HG02970 (cell line): Measurements from ENCODE around the gene AGMO.

Source experiments
- ATAC-seq: cut with Tn5 transposase; IDR thresholded peaks from one replicate; pipeline ENCODE4 v1.9.1; 2021; ENCODE audit warnings: mild to moderate bottlenecking, moderate library complexity, moderate number of reproducible peaks; ENCODE audit not compliant: unreplicated experiment, low FRiP score

AGMO gene

DNA sequence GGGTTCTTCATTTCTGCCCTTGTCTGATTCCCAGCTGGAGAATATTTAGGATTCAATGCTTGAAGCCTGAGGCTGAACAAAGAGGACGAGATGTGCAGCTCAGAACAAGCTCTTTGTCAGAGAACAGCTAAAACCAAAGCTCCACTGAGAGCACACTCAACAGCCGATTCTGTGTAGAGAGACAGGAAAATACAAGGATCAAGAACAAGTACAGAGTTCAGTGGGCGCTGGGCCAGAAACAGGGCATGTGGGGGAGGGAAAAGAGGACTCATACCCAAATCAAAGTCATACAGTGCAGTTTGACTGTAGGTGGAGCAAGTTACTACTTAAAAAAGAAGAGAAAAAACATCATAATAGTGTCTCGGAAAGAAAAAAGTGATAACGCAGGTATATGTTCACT, at the start of gene AGMO:
Gene AGMO, minus strand, starts transcription at position 181 of the 400 bp plus-strand sequence.
- ATAC-seq, result no peak

DNA sequence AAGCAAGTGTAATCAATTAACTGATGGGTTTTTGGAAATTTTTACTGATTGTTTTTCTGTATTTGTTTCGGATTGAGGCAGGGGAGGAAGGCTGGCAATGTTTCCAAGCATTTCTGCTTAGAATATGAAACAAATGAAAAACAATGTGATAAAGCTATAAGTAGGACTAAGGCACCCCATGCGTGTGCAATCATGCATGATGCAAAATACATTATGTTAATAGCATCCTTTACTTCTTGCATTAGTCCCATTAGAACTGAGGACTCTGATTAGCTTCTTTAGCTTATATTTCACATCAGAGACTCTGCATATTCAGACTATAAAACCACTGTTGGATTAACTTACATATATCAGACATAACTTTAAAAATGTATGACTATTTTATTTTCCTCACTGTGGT, 48.7 kb upstream of the AGMO start:
- no peak for ATAC-seq

DNA sequence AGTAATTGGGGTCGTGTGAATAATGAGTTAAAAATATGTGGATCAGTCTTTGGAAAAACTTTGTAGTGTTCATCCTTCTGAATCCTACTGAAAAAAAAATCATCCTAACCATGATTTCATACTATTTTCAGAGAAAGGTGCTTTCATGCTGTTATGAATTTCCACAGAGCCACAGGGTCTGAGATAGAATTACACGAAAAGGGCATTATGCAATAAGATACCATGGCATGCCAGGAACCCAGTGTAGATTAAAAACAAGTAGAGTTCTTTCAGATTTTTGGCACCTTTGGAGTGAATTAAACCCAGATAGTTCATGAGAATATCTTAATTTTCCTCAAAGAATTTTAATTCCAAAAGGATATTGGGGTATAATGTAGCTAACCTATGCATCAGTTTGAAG, 47.5 kb upstream of the AGMO start:
- ATAC-seq, result no peak

DNA sequence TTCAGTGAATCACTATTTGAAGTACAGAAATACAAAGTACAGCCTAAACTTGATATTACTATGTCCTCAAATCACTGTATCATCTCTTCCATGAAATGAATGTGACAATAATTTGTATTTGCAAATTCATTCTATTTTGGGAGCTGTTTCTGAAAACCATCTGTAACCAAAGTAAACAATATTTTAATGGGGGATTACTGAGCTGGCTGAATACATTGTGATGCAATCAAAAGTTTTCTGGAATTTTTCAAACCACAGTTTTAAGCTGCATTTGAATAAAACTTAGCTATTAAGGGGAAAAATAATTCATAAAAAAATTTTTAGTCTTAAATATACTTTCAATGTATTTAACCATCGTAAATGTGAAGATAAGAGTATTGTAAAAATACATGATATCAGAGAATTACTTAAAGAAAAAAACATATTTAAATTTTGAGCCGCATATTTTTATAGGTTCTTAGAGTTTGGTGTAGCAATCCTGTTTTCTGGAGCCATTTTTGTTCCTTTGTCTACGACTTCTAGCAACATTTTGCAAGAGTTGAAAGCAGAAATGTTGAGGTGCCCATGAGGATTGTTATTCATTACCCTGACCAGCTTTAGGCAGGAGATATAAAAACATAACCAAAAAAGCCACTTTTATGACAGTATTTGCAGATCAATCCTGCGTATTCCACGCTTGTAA, 45.9 kb upstream of the AGMO start:
- ATAC-seq, result no peak

DNA sequence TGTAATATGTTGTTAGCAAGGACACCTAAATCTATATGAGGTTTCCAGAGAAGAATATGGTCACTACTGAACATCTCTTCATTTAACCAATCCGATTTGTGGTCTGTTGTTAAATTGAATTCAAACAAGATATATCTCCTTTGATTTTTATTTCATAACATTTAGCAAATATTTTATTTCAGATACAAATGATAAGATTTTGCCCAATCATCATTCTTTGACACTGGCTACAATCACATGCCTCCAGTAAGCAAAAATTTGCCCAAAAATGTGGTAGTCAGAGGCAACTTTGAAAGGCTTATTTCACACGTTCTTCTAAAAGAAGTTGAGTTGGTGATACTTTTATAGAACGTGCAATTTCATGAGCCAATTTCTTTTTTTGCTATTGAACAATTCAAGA, 44.7 kb upstream of the AGMO start:
- no peak for ATAC-seq

DNA sequence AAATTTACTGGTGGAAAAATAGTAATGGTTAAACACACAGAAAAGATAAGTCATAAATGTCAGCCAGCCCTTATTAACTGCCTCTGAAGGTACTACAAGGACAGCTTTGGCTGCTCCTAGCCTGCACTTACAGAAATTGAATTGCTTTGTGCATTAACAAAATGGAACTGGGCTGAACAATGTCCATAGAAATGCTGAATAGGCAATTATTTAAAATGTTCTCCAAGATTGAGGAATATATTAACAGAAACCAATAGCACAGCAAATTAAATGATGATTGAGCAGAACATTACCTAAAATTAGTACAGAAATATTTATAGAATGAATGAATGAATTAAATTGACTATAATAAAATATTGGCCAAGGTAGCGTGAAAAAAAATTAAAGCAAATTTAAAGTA, 42.4 kb upstream of the AGMO start:
- no peak for ATAC-seq

DNA sequence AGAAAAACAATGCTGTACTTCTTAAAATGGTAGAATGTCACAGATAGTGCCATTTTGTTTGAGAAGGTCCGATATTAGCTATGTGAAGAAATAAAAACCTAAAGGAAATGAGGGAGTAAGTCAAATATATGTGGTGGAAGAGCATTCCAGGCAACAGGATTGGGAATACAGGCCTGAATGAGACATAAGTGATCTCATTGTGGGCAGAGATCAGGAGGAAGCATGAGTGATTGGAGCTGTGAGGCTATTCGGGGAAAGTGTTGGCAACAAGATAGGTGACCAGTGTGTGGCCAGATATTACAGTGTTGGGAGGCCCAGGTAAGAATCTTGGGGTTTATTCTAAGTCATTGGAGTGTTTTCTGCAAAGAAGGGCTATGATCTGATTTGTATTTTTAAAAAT, 41.3 kb upstream of the AGMO start:
- no peak for ATAC-seq

DNA sequence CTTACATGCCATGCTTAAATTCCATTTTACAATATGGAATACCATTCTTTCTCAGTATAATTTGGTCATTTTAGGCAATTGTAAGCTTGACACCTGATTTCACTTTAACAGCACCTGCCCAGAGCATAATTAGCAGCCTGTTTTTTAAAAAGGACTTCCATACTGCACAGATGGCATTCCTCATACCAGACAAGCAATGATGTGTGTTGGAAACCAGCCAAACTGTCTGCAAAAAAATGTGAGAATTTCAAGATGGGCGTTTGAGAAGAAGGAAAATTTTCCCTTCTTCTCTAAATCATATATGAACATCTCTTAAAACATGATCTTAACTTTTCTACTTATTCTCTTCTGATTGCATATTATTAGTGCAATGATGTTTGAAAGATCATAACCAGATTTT, 40.4 kb upstream of the AGMO start:
- no peak for ATAC-seq

DNA sequence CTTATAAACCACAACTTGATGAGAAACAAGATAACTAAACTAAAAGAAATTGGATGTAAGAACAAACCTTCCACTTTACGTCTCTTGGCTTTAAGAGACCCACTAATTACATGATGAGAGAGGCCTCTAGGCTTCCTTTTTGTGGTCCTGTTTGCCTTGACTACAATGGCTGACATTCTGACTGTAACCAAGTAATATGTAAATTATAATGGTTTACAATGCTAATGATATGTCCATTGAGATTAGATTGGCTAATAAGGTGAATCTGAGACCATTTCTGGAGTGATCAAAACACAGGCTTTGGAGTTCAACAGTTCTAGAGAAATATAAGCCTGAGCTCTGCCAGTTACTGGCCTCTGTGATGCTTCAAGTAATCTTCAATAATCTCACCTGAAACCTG, 39.4 kb upstream of the AGMO start:
- no peak for ATAC-seq

DNA sequence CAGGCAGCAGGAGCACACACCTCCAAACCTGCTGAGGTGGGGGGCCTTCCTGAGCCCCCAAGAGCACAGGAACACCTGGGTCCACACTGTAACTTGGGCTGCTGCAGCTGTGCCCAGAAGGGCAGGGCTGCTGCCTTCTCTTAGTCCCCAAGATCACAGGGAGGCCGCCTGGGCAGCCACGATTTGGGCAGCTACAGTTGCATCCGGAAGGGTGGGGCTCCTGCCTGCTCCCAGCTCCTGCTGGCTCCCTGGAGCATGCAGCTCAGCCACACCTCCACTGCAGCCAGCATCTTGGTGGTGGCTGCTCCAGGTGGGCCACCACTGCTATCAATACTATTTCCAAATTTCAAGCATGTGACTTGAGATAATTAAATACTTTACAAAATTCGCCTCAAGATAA, 38.5 kb upstream of the AGMO start:
- ATAC-seq, result no peak

DNA sequence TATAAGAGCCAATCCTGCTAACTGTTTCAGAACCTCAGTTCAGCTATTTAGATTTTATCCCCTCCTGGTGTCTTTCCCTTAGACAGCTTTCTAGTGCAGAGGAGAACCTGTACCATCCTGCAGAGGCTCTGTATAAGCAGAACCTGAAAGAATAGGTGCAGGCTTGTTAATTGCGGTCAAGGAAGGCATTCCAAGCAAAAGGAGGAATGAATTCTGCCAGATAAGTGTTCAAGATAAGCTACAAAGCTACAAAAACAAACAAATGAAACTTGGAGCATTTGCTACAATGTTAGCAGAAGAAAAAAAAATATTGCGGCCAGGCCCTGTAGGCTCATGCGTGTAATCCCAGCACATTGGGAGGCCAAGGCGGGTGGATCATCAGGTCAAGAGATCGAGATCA, 32.6 kb upstream of the AGMO start:
- ATAC-seq, result no peak

DNA sequence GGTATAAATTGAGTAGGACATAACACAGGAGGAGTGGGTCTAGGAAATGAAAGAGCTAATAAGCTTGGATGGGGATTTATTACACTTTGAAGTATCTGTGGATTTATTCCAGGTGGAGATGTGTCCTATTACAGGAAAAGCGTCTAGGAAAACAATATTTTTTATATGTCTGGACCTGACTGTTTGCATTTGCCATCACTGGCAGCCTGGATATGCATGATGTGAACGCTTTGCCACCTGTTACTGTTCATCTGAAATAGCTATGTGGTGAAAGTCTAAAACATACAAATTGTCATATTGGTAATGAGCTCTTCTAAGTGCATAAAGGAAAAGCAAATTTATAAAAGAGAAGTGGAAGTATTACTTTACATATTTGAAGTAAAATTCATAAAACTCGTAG, 31.6 kb upstream of the AGMO start:
- ATAC-seq, result no peak

DNA sequence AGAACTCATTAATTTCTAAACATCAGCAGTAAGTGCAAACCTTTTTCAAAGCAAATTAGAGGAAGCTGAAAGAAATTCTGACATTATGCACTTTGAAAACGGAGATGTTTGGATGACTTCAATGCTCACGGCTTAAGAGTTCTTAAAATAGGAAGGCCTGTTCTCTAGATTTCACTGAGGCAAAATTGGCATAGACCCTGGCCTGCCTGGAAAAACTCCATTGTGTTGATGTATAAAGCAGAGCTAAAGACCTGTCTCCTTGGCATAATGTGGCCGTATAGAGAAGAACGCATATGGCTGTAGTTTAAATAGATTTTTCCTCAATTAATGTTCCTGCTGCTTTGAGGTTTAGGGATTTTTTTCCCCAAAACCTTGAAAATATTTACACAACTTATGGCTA, 24.5 kb upstream of the AGMO start:
- ATAC-seq, result no peak

DNA sequence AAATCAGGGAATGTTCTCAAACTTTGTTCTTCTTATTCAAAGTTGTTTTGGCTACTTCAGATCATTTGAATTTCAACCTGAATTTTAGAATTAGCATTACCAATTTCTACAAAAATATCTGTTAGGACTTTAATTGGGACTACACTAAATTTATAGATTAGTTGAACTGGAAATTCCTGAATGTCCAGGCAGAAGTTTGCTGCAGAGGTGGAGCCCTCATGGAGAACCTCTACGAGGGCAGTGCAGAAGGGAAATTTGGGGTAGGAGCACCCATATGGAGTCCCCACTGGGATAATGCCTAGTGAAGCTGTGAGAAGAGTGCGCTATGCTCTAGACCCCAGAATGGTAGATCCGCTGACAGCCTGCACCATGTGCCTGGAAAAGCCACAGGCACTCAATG, 22.8 kb upstream of the AGMO start:
- ATAC-seq, result no peak

DNA sequence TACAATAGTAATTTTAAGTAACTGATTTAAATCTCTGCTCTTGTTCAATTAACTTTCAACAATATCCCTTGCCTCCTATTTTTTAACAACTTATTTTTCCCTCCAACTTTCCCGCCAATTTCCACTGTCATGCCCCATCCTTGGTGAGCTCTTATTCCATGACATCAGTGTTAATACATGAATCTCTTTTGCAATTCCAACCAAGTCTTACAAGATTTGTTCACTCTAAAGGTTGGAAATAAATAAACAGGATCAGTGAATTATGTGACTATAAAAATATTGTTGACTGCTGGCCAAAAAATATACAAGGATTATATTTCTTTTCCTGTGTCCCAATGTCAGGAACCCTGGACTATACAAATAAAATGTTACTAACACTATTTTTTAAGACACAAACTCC, 21.0 kb upstream of the AGMO start:
- no peak for ATAC-seq

DNA sequence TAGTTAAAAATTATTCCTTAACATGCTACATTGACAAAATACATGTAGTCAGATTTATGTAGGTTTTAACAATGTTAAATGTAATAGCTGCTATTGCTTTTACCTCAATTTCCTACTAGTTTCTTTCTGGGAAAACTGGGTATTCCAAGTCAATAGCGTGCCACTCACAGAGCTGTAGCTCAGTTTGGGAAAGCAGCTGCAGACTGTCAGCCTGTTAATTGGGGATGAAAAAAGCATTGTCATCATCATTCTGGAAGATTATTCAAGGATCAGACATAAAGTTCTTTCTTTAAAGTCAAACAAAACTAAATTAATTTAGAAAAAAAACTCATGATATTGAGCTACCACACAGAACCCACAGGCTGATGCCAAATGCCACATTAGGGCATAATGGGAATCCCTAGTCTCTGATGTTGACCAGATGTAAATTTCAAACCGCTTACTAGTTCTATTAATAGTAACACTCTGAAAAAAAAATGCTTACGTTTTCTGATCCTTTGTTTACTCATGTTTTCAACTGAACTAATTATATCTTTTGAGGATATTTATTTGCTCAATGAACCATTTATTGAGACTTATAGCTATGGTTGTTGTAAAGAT, 19.6 kb upstream of the AGMO start:
- no peak for ATAC-seq

DNA sequence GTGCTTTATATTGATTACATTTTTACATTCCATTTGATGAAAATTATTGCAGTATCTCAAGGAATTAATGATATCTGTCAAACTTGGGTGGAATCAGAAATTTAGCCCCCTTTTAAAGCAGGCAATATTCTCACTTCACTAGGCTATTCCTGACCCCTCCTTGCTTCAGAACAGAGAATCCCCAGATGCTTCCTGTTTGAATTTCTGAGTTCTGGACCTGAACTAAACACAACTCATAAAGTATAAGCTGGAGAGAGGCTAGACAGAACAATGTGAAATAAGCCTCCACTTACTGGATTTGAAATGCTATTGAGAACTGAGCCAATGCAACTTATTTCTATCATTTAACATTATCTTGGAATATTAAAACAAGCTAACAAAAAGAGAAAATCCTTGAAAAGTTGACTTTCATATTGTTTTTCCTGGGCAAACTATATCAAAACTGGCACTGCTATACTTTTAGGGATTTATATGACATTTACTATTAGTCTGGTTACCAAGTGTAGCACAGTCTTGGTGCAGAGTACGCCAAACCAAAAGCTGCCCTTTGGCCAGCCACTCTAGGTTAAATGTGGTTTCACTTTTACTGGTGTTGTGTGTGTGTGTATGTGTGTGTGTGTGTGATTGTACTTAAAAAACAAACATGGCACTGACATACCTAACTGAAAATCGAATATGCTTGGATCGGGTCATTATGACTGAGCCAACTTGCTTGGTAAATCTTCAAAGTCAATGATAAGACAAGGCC, 19.0 kb upstream of the AGMO start:
- no peak for ATAC-seq

DNA sequence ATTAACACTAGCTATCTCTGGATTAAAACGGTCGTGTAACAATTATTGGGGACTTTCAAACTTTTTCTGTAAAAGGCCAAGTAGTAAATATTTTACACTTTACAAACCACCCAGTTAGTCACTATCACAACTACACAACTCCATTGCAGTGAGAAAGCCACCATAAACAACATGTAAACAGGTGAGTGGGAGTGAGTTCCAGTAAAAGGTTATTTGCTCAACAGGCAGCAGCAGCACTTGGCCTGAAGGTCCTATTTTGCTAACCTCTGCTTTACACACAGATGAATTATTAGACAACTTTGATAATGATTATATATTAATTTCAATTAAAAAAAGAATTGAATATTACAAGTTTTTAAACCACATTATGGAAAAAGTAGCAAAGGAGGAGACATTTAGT, 15.8 kb upstream of the AGMO start:
- ATAC-seq, result no peak

DNA sequence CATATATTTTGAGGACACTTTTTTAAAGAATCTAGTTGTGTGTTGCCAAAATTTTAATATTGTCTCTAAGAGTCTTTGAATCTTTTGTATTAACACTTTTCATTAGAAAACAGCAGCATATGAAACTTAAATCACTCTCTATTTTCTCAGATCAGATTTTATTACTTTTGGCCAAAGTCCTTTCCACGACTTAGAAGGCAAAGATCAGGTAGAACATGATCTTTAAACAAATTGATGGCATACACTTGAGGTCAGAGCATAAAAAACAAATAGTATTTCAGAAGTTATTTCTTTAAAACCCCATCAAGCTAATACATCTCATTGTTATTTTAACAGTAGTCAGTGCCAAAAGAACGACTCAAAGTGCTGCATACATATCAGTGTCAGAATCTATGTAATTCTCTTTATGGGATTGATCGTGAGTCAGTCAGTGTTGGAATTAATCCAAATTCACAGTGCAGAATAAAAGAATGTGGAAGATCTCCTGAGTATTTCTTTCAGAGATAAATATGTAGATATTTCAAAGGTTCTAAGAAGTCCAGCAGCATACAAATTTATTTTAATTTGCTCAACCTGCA, 9.6 kb upstream of the AGMO start:
- no peak for ATAC-seq

DNA sequence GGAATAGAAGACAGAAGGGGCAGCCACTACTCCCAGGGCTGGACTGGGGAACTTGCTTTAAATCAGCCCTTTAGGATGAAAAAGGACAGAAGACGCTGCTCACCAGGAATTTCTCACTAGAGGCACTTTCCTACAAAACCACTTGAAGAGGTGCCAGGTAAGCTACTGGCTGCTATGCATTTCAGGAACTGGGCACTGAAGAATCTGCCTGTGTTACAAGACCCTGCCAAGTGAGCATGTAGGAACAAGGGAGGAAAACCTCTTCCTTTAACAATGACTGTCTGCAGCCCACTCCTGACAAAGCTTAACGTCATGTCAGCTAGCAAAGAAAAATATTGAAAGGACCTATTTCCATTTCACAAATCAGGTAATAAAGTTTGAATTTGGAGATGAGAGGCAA, 5.8 kb upstream of the AGMO start:
- no peak for ATAC-seq

DNA sequence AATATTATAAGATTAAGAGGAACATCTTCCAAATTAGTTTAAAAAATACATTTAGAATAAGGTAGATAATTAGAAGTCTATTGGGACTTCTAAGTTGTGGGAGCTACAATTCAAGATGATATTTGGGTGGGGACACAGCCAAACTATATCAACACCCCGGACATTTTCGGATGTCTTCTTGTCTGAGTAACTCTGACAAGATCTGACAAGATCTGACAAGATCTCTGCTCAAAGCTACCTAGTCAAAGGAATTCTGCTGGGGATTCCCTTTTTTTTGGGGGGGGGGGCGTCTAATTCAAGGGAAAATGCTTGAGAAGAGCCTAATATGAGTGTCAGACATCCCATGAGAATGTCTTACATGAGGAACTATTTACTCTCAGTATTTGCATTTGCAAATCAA, 5.2 kb upstream of the AGMO start:
- no peak for ATAC-seq

DNA sequence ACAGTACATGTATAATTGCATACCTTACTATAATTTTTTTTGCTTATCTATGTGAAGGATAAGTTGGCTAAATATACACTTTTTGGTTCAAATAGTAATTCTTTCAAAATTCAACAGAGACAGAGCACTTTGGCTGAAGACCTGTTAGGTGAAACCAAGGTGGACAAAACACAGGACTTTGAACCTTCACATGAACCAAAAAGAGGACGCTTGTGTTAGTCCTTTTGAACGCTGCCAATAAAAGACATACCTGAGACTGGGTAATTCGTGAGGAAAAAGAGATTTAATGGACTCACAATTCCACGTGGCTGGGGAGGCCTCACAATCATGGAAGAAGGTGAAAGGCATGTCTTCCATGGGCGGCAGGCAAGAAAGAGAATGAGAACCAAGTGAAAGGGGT, 4.7 kb upstream of the AGMO start:
- no peak for ATAC-seq
